Sigmoid colon (tissue), 4 donors: ENCODE results near the gene CDK3.

Experiments
- CTCF ChIP-seq, 4 experiments: fragments of 450-650 bp in 3 of 4; fragments of 200-600 bp in 1 of 4; IDR thresholded peaks; one replicate each; pipeline ENCODE4 v1.5.1; 2016 to 2019; ENCODE audit warnings: antibody characterized with exemption in 4 of 4, mild to moderate bottlenecking in 3 of 4, moderate library complexity in 2 of 4
- POLR2A ChIP-seq, 2 donors: fragments of 450-650 bp; IDR thresholded peaks; one replicate each; pipeline ENCODE4 v1.6.1; 2016; ENCODE audit warnings: antibody characterized with exemption in 2 of 2, mild to moderate bottlenecking in 2 of 2, moderate library complexity in 2 of 2
- POLR2AphosphoS5 ChIP-seq, 4 donors: sonication (generic); formaldehyde crosslinking; IDR thresholded peaks; one replicate each; pipeline ENCODE4 v1.6.1; 2017; ENCODE audit warnings: antibody characterized with exemption in 4 of 4

DNA sequence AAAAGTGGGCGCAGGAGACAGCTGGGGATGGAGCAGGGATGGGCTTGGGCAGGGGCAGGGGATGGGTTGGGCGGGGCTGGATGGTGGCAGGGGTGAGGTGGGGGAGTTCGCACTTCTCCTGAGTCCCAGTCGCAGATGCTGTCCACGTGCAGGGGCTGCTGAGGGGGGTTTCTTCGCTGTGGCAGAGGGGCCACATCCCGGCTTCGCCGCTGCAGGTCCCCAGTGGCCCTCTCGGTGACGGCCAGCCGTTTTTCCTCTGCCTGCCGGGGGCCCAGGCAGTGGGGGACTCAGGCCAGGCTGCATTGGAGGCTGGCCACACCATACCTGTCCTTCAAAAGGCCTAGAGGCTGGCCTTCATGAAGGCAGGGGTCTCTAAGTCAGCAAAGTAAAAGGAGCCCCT lies 18.1 kb downstream of the CDK3 start:
- TF ChIP-seq POLR2AphosphoS5 (IDR thresholded peaks at IDR 0.05) (no peak), POLR2A (IDR thresholded peaks at IDR 0.05) (no peak), CTCF (IDR thresholded peaks at IDR 0.05) (no peak)
